MCF 10A (cell line): ENCODE measurements around the gene LRCH3. TPM values are rescaled to one million over a fixed set of nuclear protein-coding genes. Genes with fewer than 3 reads are reported as not detected.

Source experiments
- BruUV-seq: library from RNA; stranded (reverse); fragments of 400-500 nt; replicated peaks from 2 replicates; lab custom pipeline; 2021; lab: Mats Ljungman, UMichigan
- CTCF ChIA-PET: fragments of 300-600 bp; sonication (Branson Sonifier 250); formaldehyde crosslinking; extraction: SDS; loops from one replicate; lab custom pipeline; 2021; ENCODE audit warnings: antibody characterized with exemption, inconsistent platforms; lab: Yijun Ruan, JAX
- POLR2A ChIA-PET: fragments of 300-600, 350-650 bp; sonication (Branson Sonifier 250); formaldehyde crosslinking; extraction: SDS; loops from one replicate; lab custom pipeline; 2020; ENCODE audit warnings: antibody characterized with exemption, inconsistent platforms; lab: Yijun Ruan, JAX
- DNase-seq: peaks from one replicate; pipeline ENCODE4 v3.0.0-alpha.2; 2018; ENCODE audit not compliant: unreplicated experiment
- H3K27ac Mint-ChIP-seq: one replicate; pipeline ENCODE4 v1.8.0; 2022; ENCODE audit warnings: mild to moderate bottlenecking, low read depth, mixed read lengths; ENCODE audit not compliant: unreplicated experiment
- H3K27me3 Mint-ChIP-seq: one replicate; pipeline ENCODE4 v1.8.0; 2022; ENCODE audit warnings: mixed read lengths; ENCODE audit not compliant: insufficient read depth, unreplicated experiment
- H3K36me3 Mint-ChIP-seq: one replicate; pipeline ENCODE4 v1.8.0; 2022; ENCODE audit warnings: mild to moderate bottlenecking, moderate library complexity, mixed read lengths; ENCODE audit not compliant: insufficient read depth, unreplicated experiment
- H3K4me1 Mint-ChIP-seq: one replicate; pipeline ENCODE4 v1.8.0; 2022; ENCODE audit warnings: mixed read lengths; ENCODE audit not compliant: insufficient read depth, unreplicated experiment
- H3K4me3 Mint-ChIP-seq: one replicate; pipeline ENCODE4 v1.8.0; 2022; ENCODE audit warnings: mild to moderate bottlenecking, moderate library complexity, mixed read lengths; ENCODE audit not compliant: unreplicated experiment
- H3K9me3 Mint-ChIP-seq: one replicate; pipeline ENCODE4 v1.8.0; 2022; ENCODE audit warnings: mixed read lengths; ENCODE audit not compliant: unreplicated experiment
- CTCF ChIP-seq: fragments of 200-600 bp; IDR thresholded peaks from one replicate; pipeline ENCODE4 v1.8.0; 2022; ENCODE audit warnings: antibody characterized with exemption, mild to moderate bottlenecking; ENCODE audit not compliant: unreplicated experiment
- intact Hi-C: fragments of 100-400 bp; cut with micrococcal nuclease; formaldehyde crosslinking; loops from 2 replicates; pipeline ENCODE4 v1.14.1; 2022
- total RNA-seq: library from RNA; stranded (reverse); gene quantifications from 2 replicates; pipeline ENCODE4 v1.2.3, GENCODE V29; 2022

The LRCH3 gene
- total RNA-seq, 1 experiment from 2014 or later, result 58.8 TPM

- no peak for TF ChIP-seq CTCF
- peaks cover 14% of the 10 kb centered on the region for H3K36me3 Mint-ChIP-seq
- no TSS peak for BruUV-seq
- no peaks in the 10 kb centered on the region for H3K9me3 Mint-ChIP-seq
- H3K27me3 Mint-ChIP-seq, result no peaks in the 10 kb centered on the region
- no peak overlapping the region for H3K4me3 Mint-ChIP-seq
- peaks cover 8% of the 10 kb centered on the region for H3K4me1 Mint-ChIP-seq
- CTCF ChIA-PET, result interaction anchor here (1.1 to 1.4 kb wide), 2 partner anchors 17 to 54 kb away, joined by 4 to 5 read pairs; no protein-coding TSS in a partner anchor
- H3K27ac Mint-ChIP-seq, result no peak overlapping the region
- intact Hi-C loops, result no loop called here
- DNase-seq, result no peak
- POLR2A ChIA-PET, result interaction anchor here (0.7 to 1.1 kb wide), 2 partner anchors 34 to 174 kb away, joined by 3 read pairs; no protein-coding TSS in a partner anchor
Measured at GRCh38 chr3:197888511-197888910, 97.5 kb downstream of the LRCH3 start.

- Mint-ChIP-seq H3K9me3 (no peaks in the 10 kb centered on the region), H3K27ac (no peak overlapping the region), H3K4me1 (peaks cover 8% of the 10 kb centered on the region), H3K27me3 (no peaks in the 10 kb centered on the region), H3K36me3 (peaks cover 9% of the 10 kb centered on the region), H3K4me3 (no peak overlapping the region)
- intact Hi-C loops, result no loop called here
- no peak for TF ChIP-seq CTCF
- peak; percentile 71 for DNase-seq
- CTCF ChIA-PET, result interaction anchor here (0.6 to 2.2 kb wide), 4 partner anchors 10 to 49 kb away, joined by 3 to 7 read pairs (median 4); no protein-coding TSS in a partner anchor
- no TSS peak for BruUV-seq
- POLR2A ChIA-PET, result interaction anchor here (0.5 to 1.5 kb wide), 5 partner anchors 9 to 175 kb away, joined by 3 to 5 read pairs (median 3); no protein-coding TSS in a partner anchor
Measured at GRCh38 chr3:197889204-197889930, 98.3 kb downstream of the LRCH3 start.

GRCh38 chr3:197890693-197891092 lies 99.6 kb downstream of the LRCH3 start:
- no peaks in the 10 kb centered on the region for H3K27me3 Mint-ChIP-seq
- H3K4me1 Mint-ChIP-seq, result peaks cover 8% of the 10 kb centered on the region
- H3K9me3 Mint-ChIP-seq, result no peaks in the 10 kb centered on the region
- no peak overlapping the region for H3K27ac Mint-ChIP-seq
- BruUV-seq, result no TSS peak
- POLR2A ChIA-PET, result interaction anchor here (0.6 to 1.5 kb wide), 4 partner anchors 10 to 137 kb away, joined by 3 to 5 read pairs (median 4); no protein-coding TSS in a partner anchor
- CTCF ChIA-PET, result interaction anchor here (1.0 to 2.2 kb wide), 3 partner anchors 15 to 52 kb away, joined by 4 to 8 read pairs (median 7); no protein-coding TSS in a partner anchor
- TF ChIP-seq CTCF, result no peak
- DNase-seq, result no peak
- H3K36me3 Mint-ChIP-seq, result no peaks in the 10 kb centered on the region
- no peak overlapping the region for H3K4me3 Mint-ChIP-seq
- intact Hi-C loops, result no loop called here

GRCh38 chr3:197892162-197892561 lies 101.1 kb downstream of the LRCH3 start:
- POLR2A ChIA-PET, result no interaction called here
- no peak overlapping the region for H3K4me3 Mint-ChIP-seq
- peaks cover 8% of the 10 kb centered on the region for H3K4me1 Mint-ChIP-seq
- no TSS peak for BruUV-seq
- intact Hi-C loops, result no loop called here
- DNase-seq, result no peak
- TF ChIP-seq CTCF, result no peak
- no peak overlapping the region for H3K27ac Mint-ChIP-seq
- no peaks in the 10 kb centered on the region for H3K36me3 Mint-ChIP-seq
- H3K27me3 Mint-ChIP-seq, result no peaks in the 10 kb centered on the region
- CTCF ChIA-PET, result interaction anchor here (0.7 to 0.8 kb wide), 2 partner anchors 10 to 111 kb away, joined by 3 to 5 read pairs; no protein-coding TSS in a partner anchor
- no peaks in the 10 kb centered on the region for H3K9me3 Mint-ChIP-seq
